SK-N-SH treated with all-trans-retinoic acid at 6 μM for 48 hours (cell line): ENCODE measurements around the gene MCU.
"Not testable (repeated sequence)": the region's sequence is repeated elsewhere in the genome, so short reads cannot be mapped to it uniquely, and the experiment has no call there.

Source experiments
- ATAC-seq: fragments of 200-7000 bp; cut with Tn5 transposase; 3 replicates; pipeline ENCODE4 v1.9.1; 2020; ENCODE audit warnings: mild to moderate bottlenecking, moderate library complexity
- ARNTL ChIP-seq: fragments of 450-650 bp; formaldehyde crosslinking; IDR thresholded peaks from 2 replicates; pipeline ENCODE4 v1.5.0; 2020; ENCODE audit warnings: low read depth, mild to moderate bottlenecking, moderate library complexity, borderline replicate concordance
- BACH2 ChIP-seq: fragments of 250-450 bp; sonication (Bioruptor Pico); IDR thresholded peaks from 2 replicates; pipeline ENCODE4 v1.9.0; 2021; ENCODE audit warnings: mild to moderate bottlenecking, borderline replicate concordance
- CSDC2 ChIP-seq: fragments of 250-450 bp; sonication (Bioruptor Pico); IDR thresholded peaks from 2 replicates; pipeline ENCODE4 v1.5.0; 2020; ENCODE audit warnings: mild to moderate bottlenecking, moderate library complexity
- ESRRG ChIP-seq: fragments of 250-450 bp; sonication (Bioruptor Pico); IDR thresholded peaks from 2 replicates; pipeline ENCODE4 v1.6.1; 2021; ENCODE audit warnings: mild to moderate bottlenecking
- GLIS3 ChIP-seq: fragments of 250-450 bp; sonication (Bioruptor Pico); IDR thresholded peaks from 2 replicates; pipeline ENCODE4 v1.5.0; 2020; ENCODE audit warnings: mild to moderate bottlenecking, moderate library complexity
- ISL1 ChIP-seq: fragments of 250-450 bp; sonication (Bioruptor Pico); IDR thresholded peaks from 2 replicates; pipeline ENCODE4 v2.1.2; 2022; ENCODE audit warnings: mild to moderate bottlenecking, moderate library complexity
- OSR1 ChIP-seq: fragments of 250-450 bp; sonication (Bioruptor Pico); IDR thresholded peaks from 2 replicates; pipeline ENCODE4 v1.8.0; 2022; ENCODE audit warnings: moderate library complexity, mild to moderate bottlenecking, inconsistent platforms
- PPARA ChIP-seq: fragments of 250-450 bp; sonication (Bioruptor Pico); IDR thresholded peaks from 2 replicates; pipeline ENCODE4 v1.5.0; 2020; ENCODE audit warnings: mild to moderate bottlenecking, borderline replicate concordance
- TCF4 ChIP-seq: fragments of 250-450 bp; sonication (Bioruptor Pico); IDR thresholded peaks from 2 replicates; pipeline ENCODE4 v1.8.0; 2021; ENCODE audit warnings: mild to moderate bottlenecking, moderate library complexity, borderline replicate concordance
- TOX ChIP-seq: fragments of 250-450 bp; sonication (Bioruptor Pico); IDR thresholded peaks from 2 replicates; pipeline ENCODE4 v1.8.0; 2021; ENCODE audit warnings: mild to moderate bottlenecking, moderate library complexity, borderline replicate concordance
- ZNF565 ChIP-seq: fragments of 450-650 bp; formaldehyde crosslinking; conservative IDR thresholded peaks from 2 replicates; pipeline ENCODE4 v1.5.0; 2020; ENCODE audit warnings: low read depth, mild to moderate bottlenecking, moderate library complexity
- ZNF70 ChIP-seq: fragments of 450-650 bp; formaldehyde crosslinking; IDR thresholded peaks from 2 replicates; pipeline ENCODE4 v1.5.0; 2020; ENCODE audit warnings: mild to moderate bottlenecking, moderate library complexity
- ZNF8 ChIP-seq: fragments of 450-650 bp; formaldehyde crosslinking; IDR thresholded peaks from 2 replicates; pipeline ENCODE4 v1.5.0; 2020; ENCODE audit warnings: mild to moderate bottlenecking, moderate library complexity
- TF ChIP-seq, protein P1 (sequence below): fragments of 250-450 bp; sonication (Bioruptor Pico); IDR thresholded peaks from 2 replicates; pipeline ENCODE4 v1.8.0; 2020; ENCODE audit warnings: mild to moderate bottlenecking, moderate library complexity, borderline replicate concordance
- TF ChIP-seq, protein P2 (sequence below): fragments of 250-450 bp; sonication (Bioruptor Pico); IDR thresholded peaks from 2 replicates; pipeline ENCODE4 v1.5.1; 2021; ENCODE audit warnings: mild to moderate bottlenecking, moderate library complexity
- TF ChIP-seq, protein P3 (sequence below): fragments of 250-450 bp; sonication (Bioruptor Pico); IDR thresholded peaks from 2 replicates; pipeline ENCODE4 v1.8.0; 2021; ENCODE audit warnings: low read depth, mild to moderate bottlenecking, moderate library complexity, borderline replicate concordance
- TF ChIP-seq, protein P4 (sequence below): fragments of 250-450 bp; sonication (Bioruptor Pico); IDR thresholded peaks from 2 replicates; pipeline ENCODE4 v1.5.1; 2020; ENCODE audit warnings: low read depth, mild to moderate bottlenecking, moderate library complexity
- TF ChIP-seq, protein P5 (sequence below): fragments of 250-450 bp; sonication (Bioruptor Pico); IDR thresholded peaks from 2 replicates; pipeline ENCODE4 v1.5.0; 2020; ENCODE audit warnings: mild to moderate bottlenecking, moderate library complexity

MCU gene

DNA sequence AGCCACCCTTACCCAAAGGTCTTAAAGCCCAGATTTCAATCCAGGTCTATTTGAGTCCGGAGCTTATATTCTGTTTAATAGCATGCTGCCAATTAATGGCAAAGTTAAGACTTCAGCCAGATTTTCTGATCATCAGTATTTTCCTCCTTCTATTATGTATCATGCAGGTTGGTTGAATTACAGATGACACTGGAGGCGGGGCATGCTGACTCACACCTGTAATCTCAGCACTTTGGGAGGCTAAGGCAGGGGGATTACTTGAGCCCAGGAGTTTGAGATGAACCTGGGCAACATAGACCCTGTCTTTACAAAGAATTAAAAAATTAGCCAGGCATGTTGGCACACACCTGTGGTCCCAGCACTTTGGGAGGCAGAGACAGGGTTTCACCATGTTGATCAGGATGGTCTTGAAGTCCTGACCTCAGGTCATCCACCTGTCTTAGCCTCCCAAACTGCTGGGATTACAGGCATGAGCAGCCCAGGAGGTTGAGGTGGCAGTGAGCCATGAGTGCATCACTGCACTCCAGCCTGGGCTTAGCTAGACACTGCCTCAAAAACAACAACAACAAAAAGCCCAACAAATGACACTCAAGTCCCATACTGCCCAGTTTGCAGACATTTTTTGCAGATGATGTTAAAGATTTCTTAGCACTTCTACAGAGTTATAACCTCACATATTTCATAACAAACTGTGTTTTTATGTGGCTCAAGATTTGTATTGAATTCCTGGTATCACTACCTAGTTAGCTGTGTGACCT lies 62.5 kb downstream of the MCU start:
- peak; percentile 27; the same call in 1 of the 3 replicates for ATAC-seq
- TF ChIP-seq GLIS3 (no peak), CSDC2 (no peak), ESRRG (CRISPR knock-in tag) (no peak), OSR1 (CRISPR knock-in tag) (no peak), ISL1 (CRISPR knock-in tag) (no peak), ZNF565 (CRISPR knock-in tag) (no peak), ZNF8 (no peak), ARNTL (no peak), ZNF70 (CRISPR knock-in tag) (no peak), PPARA (CRISPR knock-in tag) (no peak), TCF4 (CRISPR knock-in tag) (no peak), BACH2 (CRISPR knock-in tag) (no peak)
- TF ChIP-seq, protein P1, sequence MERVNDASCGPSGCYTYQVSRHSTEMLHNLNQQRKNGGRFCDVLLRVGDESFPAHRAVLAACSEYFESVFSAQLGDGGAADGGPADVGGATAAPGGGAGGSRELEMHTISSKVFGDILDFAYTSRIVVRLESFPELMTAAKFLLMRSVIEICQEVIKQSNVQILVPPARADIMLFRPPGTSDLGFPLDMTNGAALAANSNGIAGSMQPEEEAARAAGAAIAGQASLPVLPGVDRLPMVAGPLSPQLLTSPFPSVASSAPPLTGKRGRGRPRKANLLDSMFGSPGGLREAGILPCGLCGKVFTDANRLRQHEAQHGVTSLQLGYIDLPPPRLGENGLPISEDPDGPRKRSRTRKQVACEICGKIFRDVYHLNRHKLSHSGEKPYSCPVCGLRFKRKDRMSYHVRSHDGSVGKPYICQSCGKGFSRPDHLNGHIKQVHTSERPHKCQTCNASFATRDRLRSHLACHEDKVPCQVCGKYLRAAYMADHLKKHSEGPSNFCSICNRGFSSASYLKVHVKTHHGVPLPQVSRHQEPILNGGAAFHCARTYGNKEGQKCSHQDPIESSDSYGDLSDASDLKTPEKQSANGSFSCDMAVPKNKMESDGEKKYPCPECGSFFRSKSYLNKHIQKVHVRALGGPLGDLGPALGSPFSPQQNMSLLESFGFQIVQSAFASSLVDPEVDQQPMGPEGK (CRISPR knock-in tag), result no peak
- TF ChIP-seq, protein P2, sequence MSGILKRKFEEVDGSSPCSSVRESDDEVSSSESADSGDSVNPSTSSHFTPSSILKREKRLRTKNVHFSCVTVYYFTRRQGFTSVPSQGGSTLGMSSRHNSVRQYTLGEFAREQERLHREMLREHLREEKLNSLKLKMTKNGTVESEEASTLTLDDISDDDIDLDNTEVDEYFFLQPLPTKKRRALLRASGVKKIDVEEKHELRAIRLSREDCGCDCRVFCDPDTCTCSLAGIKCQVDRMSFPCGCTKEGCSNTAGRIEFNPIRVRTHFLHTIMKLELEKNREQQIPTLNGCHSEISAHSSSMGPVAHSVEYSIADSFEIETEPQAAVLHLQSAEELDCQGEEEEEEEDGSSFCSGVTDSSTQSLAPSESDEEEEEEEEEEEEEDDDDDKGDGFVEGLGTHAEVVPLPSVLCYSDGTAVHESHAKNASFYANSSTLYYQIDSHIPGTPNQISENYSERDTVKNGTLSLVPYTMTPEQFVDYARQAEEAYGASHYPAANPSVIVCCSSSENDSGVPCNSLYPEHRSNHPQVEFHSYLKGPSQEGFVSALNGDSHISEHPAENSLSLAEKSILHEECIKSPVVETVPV (CRISPR knock-in tag), result no peak
- TF ChIP-seq, protein P3, sequence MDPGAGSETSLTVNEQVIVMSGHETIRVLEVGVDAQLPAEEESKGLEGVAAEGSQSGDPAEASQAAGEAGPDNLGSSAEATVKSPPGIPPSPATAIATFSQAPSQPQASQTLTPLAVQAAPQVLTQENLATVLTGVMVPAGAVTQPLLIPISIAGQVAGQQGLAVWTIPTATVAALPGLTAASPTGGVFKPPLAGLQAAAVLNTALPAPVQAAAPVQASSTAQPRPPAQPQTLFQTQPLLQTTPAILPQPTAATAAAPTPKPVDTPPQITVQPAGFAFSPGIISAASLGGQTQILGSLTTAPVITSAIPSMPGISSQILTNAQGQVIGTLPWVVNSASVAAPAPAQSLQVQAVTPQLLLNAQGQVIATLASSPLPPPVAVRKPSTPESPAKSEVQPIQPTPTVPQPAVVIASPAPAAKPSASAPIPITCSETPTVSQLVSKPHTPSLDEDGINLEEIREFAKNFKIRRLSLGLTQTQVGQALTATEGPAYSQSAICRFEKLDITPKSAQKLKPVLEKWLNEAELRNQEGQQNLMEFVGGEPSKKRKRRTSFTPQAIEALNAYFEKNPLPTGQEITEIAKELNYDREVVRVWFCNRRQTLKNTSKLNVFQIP (CRISPR knock-in tag), result no peak

DNA sequence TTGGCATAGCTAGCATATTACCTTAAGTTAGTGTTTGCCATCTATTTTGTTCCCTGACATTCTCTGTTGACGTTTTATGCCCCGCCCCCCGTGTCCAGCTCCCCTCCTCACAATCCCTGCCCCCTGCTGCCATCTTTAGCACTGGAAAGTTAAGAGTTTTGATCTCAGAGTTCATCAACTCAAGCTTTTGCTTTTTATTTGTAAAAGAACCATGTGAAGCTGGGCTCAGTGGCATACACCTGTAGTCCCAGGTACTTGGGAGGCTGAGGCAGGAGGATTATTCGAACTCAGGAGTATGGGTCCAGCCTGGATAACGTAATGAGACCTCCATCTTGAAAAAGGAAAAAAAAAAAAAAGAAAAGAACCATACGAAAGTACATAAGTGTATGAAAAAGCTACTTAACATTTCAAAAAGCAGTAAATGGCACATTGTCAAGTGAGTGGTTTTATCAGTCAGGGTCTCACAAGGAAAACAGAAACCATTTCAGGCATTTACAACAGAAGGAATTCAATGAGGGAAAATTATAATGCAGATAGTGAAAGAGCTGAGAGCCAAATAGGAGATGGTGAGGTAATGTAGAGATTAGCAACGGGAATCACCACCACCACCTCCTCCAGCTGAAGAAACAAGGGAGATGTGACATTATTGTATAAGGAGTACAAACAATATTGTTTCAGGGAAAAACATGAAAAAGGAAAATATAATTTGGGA lies 64.9 kb downstream of the MCU start:
- TF ChIP-seq ISL1 (CRISPR knock-in tag), result peak; percentile 34; the same call in 1 of the 2 replicates
- TF ChIP-seq, protein P4, sequence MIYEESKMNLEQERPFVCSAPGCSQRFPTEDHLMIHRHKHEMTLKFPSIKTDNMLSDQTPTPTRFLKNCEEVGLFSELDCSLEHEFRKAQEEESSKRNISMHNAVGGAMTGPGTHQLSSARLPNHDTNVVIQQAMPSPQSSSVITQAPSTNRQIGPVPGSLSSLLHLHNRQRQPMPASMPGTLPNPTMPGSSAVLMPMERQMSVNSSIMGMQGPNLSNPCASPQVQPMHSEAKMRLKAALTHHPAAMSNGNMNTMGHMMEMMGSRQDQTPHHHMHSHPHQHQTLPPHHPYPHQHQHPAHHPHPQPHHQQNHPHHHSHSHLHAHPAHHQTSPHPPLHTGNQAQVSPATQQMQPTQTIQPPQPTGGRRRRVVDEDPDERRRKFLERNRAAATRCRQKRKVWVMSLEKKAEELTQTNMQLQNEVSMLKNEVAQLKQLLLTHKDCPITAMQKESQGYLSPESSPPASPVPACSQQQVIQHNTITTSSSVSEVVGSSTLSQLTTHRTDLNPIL (CRISPR knock-in tag), result no peak
- no peak for ATAC-seq

DNA sequence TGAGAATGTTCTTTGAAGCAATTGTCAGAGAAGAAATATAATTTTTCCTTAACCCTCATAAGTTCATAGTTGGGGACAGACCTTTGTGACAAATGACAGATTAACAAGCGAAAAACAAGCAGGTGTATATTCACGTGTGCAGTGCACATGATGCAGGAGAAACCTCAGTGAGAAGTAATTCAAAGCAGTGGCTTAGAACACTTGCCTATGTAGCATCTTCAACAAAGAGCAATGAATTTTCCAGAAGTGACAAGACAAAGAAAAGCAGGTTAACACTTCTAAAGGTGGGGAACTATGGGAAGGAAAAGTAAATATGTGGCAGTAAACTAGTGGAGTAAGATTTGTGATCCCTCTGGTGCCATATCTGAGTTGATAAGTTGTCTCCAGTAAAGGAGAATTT lies 65.8 kb downstream of the MCU start:
- TF ChIP-seq, protein P5, sequence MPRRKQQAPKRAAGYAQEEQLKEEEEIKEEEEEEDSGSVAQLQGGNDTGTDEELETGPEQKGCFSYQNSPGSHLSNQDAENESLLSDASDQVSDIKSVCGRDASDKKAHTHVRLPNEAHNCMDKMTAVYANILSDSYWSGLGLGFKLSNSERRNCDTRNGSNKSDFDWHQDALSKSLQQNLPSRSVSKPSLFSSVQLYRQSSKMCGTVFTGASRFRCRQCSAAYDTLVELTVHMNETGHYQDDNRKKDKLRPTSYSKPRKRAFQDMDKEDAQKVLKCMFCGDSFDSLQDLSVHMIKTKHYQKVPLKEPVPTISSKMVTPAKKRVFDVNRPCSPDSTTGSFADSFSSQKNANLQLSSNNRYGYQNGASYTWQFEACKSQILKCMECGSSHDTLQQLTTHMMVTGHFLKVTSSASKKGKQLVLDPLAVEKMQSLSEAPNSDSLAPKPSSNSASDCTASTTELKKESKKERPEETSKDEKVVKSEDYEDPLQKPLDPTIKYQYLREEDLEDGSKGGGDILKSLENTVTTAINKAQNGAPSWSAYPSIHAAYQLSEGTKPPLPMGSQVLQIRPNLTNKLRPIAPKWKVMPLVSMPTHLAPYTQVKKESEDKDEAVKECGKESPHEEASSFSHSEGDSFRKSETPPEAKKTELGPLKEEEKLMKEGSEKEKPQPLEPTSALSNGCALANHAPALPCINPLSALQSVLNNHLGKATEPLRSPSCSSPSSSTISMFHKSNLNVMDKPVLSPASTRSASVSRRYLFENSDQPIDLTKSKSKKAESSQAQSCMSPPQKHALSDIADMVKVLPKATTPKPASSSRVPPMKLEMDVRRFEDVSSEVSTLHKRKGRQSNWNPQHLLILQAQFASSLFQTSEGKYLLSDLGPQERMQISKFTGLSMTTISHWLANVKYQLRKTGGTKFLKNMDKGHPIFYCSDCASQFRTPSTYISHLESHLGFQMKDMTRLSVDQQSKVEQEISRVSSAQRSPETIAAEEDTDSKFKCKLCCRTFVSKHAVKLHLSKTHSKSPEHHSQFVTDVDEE, result no peak
- TF ChIP-seq TCF4 (CRISPR knock-in tag), result no peak
- no peak for TF ChIP-seq ISL1 (CRISPR knock-in tag)
- TF ChIP-seq TOX (CRISPR knock-in tag), result no peak
- TF ChIP-seq BACH2 (CRISPR knock-in tag), result no peak
- TF ChIP-seq, protein P3 (CRISPR knock-in tag), result no peak
- TF ChIP-seq, protein P1 (CRISPR knock-in tag), result no peak
- TF ChIP-seq ZNF8, result no peak
- no peak for TF ChIP-seq CSDC2
- TF ChIP-seq, protein P4 (CRISPR knock-in tag), result no peak
- ATAC-seq, result no peak

DNA sequence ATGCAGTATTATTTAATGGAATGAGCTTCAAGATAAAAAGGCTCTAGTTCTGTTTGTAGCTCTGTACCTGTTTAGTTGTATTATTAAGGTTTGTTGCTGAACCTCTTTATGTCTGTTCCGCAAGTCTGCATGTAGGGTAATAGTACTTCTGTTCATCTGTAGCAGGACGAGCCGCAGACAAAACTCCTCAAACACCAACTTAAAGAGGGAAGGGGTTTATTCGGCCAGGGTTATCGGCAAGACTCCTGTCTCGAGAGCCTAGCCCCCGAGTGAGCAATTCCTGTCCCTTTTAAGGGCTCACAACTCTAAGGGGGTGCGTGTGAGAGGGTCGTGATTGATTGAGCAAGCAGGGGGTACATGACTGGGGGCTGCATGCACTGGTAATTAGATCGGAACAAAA lies 67.0 kb downstream of the MCU start:
- ATAC-seq, result not testable (repeated sequence)
